ENCODE measurements around the gene SHMT2.

Gene SHMT2

GRCh38 chr12:57224278-57224972 lies 5.1 kb upstream of the SHMT2 start:
- no peak for TF ChIP-seq CTCF (IDR thresholded peaks at IDR 0.05; ENCODE audit: low read depth, low read length)
- H3K4me3 ChIP-seq (ENCODE audit: low read depth, low read length), result no peak overlapping the region

- H3K4me3 ChIP-seq (ENCODE audit: low read depth, low read length), result no peak overlapping the region
- TF ChIP-seq CTCF (IDR thresholded peaks at IDR 0.05; ENCODE audit: low read depth, low read length), result no peak
These were observed 4.4 kb upstream of the SHMT2 start for GRCh38 chr12:57224973-57225679.

- no peak overlapping the region for H3K4me3 ChIP-seq (ENCODE audit: low read depth, low read length)
- no peak for TF ChIP-seq CTCF (IDR thresholded peaks at IDR 0.05; ENCODE audit: low read depth, low read length)
These were observed 3.8 kb upstream of the SHMT2 start for GRCh38 chr12:57225680-57226210.

- H3K4me3 ChIP-seq (ENCODE audit: low read depth, low read length), result no peak overlapping the region
- no peak for TF ChIP-seq CTCF (IDR thresholded peaks at IDR 0.05; ENCODE audit: low read depth, low read length)
These were observed 2.8 kb upstream of the SHMT2 start for GRCh38 chr12:57226588-57227314.

DNA sequence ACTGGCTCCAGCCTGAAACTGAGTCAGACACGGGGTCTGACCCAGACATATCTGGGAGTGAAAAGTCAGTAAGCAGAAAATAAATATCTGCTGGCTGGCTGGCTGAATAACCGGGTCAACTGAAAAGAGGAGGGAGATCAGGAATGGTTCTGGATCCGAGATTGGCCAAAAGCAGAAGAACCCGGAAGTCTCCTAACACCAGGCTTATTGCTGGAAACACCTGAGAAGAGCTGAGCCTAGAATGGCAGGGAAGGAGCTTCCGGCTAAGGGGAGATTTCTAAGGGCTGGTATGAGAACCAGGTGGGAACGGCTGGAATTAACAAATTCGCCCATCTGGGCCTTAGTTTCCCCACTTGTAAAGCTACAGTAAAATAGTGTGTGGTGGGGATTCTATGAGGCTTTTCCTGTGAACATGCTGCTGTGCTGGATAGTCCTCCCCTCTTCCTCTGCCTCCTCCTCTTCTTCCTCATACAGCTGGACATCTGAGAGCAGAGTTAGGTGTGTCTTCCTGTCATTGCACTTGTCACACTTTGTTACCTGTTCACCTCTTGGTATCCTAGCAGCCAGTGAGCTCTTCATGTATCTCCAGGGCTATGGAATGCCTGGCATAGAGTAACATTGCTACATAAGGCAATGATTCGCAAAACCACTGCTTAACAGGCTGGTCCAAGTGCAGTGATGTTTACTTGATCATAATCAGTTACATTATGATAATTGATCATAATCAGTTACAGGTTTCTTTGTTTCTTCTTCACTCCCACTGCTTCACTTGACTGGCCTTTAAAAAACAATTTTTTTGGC lies 2.0 kb upstream of the SHMT2 start:
- TF ChIP-seq CTCF (IDR thresholded peaks at IDR 0.05; ENCODE audit: low read depth, low read length), result no peak
- H3K4me3 ChIP-seq (ENCODE audit: low read depth, low read length), result no peak overlapping the region

DNA sequence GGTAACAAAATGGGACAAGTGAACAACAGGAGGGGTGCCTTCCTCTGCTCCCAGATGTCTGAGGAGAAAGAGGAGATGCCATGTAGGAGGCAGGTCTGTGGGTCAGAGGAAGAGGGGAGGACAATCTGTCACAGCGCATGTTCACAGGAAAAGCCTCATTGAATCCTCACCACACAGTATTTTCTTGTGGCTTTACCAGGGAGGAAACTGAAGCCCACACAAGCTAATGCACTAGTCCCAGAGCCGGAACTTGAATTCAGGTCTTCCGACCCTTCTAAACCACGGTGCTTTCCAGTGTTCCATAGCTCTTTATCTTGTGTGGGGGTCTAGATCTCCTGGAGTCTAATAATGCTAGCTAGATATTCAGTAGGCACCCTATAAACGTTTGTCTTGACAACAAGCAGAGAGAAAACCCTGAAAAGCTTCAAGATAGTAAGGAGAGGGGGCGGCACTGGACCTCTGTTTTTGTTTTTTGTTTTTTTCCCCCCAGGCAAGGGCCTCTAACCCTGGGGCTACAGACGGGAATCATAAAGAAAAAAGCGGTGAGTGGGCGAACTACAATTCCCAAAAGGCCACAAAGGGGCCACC lies 371 bp upstream of the SHMT2 start:
- no peak for TF ChIP-seq CTCF (IDR thresholded peaks at IDR 0.05; ENCODE audit: low read depth, low read length)
- H3K4me3 ChIP-seq (ENCODE audit: low read depth, low read length), result peak overlapping the region; percentile 94
